ENCODE data around the gene DSTN.

DNA sequence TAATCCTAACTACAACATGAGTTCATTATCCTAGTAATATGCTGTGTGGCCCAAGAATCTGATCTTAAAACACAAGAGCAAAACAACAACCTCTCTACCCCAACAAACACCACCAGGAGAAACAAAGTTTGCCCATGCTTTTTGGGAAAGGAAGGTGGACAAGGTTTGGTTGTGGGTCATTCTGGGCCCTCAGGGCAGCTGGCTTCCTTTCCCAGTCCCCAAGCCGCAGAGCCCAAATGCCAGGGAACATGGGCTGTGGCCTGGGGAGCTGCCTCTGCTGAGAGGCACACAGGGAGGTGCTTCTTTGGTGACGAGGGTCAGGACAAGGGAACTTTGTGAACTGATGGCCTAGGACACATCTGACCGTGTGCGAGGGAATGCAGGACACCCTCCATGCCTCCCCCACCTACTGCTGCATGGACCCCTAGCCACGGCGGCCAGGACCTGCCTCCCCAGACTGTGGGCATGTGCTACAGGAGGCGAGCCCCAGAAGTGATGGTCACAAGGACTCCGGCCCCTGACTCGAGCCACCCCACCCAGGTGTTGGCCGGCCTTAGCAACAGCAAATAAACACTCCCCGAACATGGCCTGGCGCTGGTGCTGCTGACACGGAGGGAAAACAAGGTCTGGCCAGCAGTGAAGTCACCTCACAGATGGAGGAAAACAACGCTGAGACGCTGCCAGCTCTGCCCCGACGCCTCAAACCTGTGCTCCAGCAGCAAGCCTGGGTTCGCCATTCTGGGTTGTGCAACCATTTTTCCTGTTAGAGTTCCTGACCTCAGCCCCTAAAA lies 56.5 kb downstream of the DSTN start:
- TF ChIP-seq, protein P1, sequence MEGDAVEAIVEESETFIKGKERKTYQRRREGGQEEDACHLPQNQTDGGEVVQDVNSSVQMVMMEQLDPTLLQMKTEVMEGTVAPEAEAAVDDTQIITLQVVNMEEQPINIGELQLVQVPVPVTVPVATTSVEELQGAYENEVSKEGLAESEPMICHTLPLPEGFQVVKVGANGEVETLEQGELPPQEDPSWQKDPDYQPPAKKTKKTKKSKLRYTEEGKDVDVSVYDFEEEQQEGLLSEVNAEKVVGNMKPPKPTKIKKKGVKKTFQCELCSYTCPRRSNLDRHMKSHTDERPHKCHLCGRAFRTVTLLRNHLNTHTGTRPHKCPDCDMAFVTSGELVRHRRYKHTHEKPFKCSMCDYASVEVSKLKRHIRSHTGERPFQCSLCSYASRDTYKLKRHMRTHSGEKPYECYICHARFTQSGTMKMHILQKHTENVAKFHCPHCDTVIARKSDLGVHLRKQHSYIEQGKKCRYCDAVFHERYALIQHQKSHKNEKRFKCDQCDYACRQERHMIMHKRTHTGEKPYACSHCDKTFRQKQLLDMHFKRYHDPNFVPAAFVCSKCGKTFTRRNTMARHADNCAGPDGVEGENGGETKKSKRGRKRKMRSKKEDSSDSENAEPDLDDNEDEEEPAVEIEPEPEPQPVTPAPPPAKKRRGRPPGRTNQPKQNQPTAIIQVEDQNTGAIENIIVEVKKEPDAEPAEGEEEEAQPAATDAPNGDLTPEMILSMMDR (IDR thresholded peaks at IDR 0.05): no peak
- TF ChIP-seq POLR2A (IDR thresholded peaks at IDR 0.05): no peak

All from Peyer's patch (tissue), 4 donors.